ENCODE results near the gene FUOM. TPM values are rescaled to one million over a fixed set of nuclear protein-coding genes. Genes with fewer than 3 reads are reported as not detected.
A peak's percentile ranks its signal among the peaks of the same experiment; 100 is the strongest.
"Not testable (repeated sequence)": the region's sequence is repeated elsewhere in the genome, so short reads cannot be mapped to it uniquely, and the experiment has no call there.

FUOM gene
- total RNA-seq, 1 donor = 18.6 TPM

GRCh38 chr10:133388973-133389818 is 31.4 kb upstream of the FUOM start:
- peak in 1 of 3 donors; percentile 28 for DNase-seq (ENCODE audit: low read depth in 2 of 3, low spot score in 2 of 3)

- DNase-seq (ENCODE audit: low read depth in 2 of 3, low spot score in 2 of 3) = no peak
Observed at GRCh38 chr10:133388236-133388972, 30.6 kb upstream of the FUOM start.

- DNase-seq (ENCODE audit: low read depth in 2 of 3, low spot score in 2 of 3) = not testable (repeated sequence)
Observed at GRCh38 chr10:133386951-133387350, 29.1 kb upstream of the FUOM start.

DNA sequence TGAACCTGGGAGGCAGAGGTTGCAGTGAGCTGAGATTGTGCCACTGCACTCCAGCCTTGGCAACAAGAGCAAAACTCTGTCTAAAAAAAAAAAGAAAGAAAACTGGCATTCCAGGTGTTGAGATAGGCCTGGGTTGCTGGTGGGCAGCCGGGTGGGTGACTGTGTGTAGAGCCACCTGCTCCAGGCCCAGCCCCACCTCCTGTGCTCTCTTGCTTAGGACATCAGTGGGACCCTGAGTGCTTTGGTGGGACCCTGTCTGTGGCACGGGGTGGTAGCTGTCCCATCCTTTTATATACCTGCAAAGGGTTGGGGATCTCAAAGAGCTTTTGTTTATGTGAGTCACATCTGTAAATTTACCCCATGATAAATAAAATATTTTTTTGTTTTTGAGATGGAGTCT is 27.4 kb upstream of the FUOM start:
- no peak for DNase-seq (ENCODE audit: low read depth in 2 of 3, low spot score in 2 of 3)

- no peak for DNase-seq (ENCODE audit: low read depth in 2 of 3, low spot score in 2 of 3)
Observed at GRCh38 chr10:133384071-133384470, 26.3 kb upstream of the FUOM start.

DNA sequence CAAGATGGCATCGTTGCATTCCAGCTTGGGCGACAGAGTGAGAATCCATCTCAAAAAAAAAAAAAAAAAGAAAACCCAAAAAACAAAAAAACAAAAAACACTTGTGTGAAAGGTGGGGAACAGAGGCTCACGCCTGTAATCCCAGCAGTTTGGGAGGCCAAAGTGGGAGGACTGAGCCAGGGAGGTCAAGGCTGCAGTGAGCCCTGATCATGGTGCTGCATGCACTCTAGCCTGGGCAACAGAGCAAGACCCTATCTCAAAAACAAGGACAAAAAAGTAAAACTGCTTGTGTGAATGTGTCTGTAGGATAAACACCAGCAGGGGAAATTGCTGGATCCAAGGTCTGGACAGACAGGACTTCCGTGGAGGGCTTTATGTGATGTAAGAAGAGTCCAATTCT is 25.7 kb upstream of the FUOM start:
- DNase-seq (ENCODE audit: low read depth in 2 of 3, low spot score in 2 of 3) = no peak

- DNase-seq (ENCODE audit: low read depth in 2 of 3, low spot score in 2 of 3) = peak in 2 of 3 donors; percentile 84 to 89
Observed at GRCh38 chr10:133381036-133381435, 23.2 kb upstream of the FUOM start.

GRCh38 chr10:133379801-133380666 is 22.2 kb upstream of the FUOM start:
- no peak for DNase-seq (ENCODE audit: low read depth in 2 of 3, low spot score in 2 of 3)

DNA sequence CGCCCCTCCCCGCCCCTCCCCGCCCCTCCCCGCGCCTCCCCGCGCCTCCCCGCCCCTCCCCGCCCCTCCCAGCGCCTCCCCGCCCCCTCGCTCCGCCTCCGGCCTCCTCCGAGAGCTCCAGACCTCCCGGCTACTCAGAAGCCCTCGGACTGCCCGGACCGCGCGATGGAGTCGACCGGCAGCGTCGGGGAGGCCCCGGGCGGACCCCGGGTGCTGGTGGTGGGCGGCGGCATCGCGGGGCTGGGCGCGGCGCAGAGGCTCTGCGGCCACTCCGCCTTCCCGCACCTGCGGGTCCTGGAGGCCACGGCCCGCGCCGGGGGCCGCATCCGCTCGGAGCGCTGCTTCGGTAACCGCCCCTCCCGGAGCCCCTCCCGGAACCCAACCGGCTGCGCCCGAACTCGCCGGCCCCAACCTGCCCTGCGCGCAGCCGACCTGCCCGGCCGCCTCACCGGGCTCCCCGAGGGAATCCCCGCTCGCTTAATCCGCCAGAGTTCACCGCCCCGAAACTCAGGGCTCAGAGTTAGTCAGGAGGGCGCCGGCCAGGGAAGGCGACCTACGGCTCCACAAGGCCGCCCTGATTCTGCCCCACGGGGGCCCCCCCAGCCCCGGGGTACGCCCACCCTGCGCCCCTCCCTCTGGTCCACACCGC is 21.5 kb upstream of the FUOM start, which contains the start of gene PAOX:
Gene PAOX, plus strand, starts transcription at position 111 of the 649 bp plus-strand sequence. Its CDS starts 55 bp downstream, at position 166.
- DNase-seq (ENCODE audit: low read depth in 2 of 3, low spot score in 2 of 3) = peak; percentile 42 to 57 (median 54)

DNA sequence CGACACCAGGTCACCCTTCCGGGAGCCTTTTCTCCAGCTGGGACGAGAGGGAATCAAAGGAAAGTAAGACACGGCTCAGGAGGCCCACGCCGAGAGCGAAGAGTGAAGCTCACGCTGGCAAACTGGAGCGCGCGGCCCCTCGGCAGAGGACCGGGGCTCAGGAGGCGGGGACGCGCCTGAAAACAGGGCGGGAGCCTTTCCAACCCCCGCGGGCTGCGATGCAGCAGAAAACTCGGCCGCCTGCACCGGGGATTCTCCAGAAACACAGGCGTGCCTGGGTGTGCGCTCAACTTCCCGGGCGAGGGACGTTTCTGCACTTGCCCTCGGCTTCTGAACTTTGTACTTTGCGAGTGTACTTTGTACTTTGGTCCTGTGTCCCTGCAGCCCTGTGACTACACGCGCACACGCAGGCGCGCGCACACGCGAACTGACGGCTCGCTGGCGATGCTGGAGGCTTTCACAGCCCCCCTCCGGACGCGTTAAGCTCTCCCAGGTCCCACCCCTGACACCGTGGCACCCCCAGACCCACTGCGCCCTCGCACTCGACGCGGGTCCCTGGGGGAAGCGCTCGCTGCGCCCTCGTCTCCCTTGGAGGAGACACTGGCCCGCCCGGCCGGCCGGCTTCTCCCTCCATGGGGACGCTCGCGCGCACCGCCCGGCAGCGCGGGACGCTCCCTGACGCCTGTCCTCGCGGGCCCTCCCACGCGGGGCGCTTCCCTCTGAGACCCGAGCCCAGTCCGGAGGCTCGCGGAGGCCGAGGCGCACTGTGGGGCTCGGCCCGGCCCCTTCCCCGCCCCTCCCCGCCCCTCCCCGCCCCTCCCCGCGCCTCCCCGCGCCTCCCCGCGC is 20.7 kb upstream of the FUOM start:
- DNase-seq (ENCODE audit: low read depth in 2 of 3, low spot score in 2 of 3) = peak in 2 of 3 donors; percentile 48 to 52

GRCh38 chr10:133377818-133378250 is 20.0 kb upstream of the FUOM start:
- DNase-seq (ENCODE audit: low read depth in 2 of 3, low spot score in 2 of 3) = no peak

- no peak for DNase-seq (ENCODE audit: low read depth in 2 of 3, low spot score in 2 of 3)
Observed at GRCh38 chr10:133377025-133377817, 19.4 kb upstream of the FUOM start.

DNA sequence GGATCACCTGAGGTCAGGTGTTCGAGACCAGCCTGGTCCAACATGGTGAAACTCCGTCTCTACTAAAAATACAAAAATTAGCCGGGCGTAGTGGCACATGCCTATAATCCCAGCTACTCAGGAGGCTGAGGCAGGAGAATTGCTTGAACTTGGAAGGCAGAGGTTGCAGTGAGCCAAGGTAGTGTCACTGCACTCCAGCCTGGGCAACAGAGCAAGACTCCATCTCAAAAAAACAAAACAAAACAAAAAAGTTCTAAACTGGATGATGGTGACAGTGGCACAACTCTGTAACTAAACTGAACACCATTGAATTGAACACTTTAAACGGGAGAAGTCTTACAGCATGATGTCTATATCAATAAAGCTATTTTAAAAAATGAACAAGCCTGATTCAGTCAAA is 18.4 kb upstream of the FUOM start:
- not testable (repeated sequence) for DNase-seq (ENCODE audit: low read depth in 2 of 3, low spot score in 2 of 3)

GRCh38 chr10:133375357-133376115 is 17.7 kb upstream of the FUOM start:
- DNase-seq (ENCODE audit: low read depth in 2 of 3, low spot score in 2 of 3) = no peak

DNA sequence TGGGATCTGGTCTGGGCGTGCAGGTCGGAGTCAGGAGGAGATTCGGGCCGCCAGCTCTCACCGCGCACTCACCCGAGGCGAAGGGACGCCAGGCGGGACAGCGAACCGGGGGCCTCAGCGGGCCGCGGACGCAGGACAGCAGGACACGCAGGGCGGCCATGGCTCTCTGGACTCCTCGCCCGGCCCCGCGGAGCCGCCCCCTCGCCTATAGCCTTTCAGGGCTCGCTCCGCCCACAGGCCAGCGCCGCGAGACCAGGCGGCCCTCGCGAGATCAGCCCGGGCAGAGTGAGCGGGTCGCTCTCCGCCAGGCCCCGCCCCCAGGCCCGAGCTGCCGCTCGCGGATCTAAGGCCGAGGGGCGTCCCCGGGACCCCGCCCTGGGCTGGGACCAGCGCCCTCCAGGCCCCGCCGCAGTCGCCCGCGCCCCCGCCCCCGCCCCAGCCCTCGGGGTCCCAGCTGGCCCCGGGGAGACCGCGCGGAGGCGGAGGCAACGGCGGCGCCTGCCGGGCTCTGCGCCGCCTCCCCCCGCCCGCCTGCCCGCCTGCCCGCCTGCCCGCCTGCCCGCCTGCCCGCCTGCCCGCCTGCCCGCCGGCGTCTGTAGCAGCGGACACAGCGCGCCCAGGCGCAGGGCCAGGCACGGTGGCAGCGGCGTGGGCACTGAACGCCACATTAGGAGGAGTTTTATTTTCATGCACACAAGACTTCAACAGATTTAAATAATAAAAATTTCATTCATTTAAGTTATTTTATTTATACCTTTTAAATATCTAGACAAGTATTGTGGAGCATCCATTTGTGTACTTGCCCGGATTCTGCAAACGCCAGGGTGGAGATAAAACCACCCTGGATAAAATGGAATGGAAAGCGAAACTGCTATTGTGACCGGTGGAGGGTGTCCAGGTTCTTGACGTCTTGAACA is 15.6 kb upstream of the FUOM start, which contains the start of gene ECHS1:
Gene ECHS1, minus strand, starts transcription at position 181 of the 917 bp plus-strand sequence. Its CDS starts 21 bp downstream, at position 160.
- peak; percentile 74 to 94 (median 92) for DNase-seq (ENCODE audit: low read depth in 2 of 3, low spot score in 2 of 3)

DNA sequence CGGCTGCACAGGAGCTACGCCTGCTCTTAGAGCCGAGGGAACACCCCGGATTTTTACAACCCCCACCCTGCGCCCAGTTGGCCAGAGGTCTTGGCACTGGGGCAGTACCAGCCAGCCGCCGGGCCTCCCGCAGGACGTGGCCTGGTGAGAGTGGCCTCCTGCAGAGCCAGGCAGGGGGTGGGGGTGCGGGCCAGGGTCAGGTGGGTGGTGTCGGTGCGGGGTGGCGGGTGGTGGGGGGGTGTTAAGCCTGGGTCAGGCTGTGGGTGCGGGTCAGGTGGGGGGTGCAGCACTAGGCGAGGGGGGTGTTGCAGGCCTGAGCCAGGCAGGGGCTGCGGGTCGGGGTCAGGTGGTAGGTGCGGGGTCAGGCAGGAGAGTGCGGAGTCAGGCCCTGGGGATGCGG is 14.7 kb upstream of the FUOM start:
- no peak for DNase-seq (ENCODE audit: low read depth in 2 of 3, low spot score in 2 of 3)
